Measurements from ENCODE around the gene C1QTNF4. TPM values are rescaled to one million over a fixed set of nuclear protein-coding genes. Genes with fewer than 3 reads are reported as not detected.

Gene C1QTNF4
- total and polyA plus RNA-seq, 2 donors (not counting 1 experiment from before 2014, with no cell fraction given), result 1.6 TPM; not detected in 1

DNA sequence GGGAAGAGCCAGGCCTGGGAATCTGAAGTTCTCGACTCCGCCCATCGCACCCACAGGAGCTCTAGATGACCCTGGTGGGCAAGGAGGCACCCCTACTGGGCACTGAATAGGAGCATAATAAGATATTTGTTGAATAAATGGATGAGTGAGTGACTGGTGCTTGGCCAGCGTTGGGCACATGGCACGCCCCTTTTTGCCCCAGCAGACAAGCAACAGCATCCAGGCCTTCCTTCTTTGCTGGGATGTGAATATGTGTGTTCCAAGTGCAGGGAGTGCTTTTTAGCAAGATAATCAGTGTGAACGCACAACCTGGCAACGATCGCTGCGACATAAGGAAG is 40.8 kb downstream of the C1QTNF4 start:
- ChIA-PET POLR2A (interaction anchor here (0.5 to 0.9 kb wide), 3 partner anchors 11 to 297 kb away, joined by 3 to 4 read pairs (median 3); partner anchors contain the start of gene PTPMT1), CTCF (interaction anchor here (0.6 to 3.3 kb wide), 2 partner anchors 11 to 96 kb away, joined by 7 to 19 read pairs; partner anchors contain the start of gene PTPMT1)
- TF ChIP-seq, protein P1, sequence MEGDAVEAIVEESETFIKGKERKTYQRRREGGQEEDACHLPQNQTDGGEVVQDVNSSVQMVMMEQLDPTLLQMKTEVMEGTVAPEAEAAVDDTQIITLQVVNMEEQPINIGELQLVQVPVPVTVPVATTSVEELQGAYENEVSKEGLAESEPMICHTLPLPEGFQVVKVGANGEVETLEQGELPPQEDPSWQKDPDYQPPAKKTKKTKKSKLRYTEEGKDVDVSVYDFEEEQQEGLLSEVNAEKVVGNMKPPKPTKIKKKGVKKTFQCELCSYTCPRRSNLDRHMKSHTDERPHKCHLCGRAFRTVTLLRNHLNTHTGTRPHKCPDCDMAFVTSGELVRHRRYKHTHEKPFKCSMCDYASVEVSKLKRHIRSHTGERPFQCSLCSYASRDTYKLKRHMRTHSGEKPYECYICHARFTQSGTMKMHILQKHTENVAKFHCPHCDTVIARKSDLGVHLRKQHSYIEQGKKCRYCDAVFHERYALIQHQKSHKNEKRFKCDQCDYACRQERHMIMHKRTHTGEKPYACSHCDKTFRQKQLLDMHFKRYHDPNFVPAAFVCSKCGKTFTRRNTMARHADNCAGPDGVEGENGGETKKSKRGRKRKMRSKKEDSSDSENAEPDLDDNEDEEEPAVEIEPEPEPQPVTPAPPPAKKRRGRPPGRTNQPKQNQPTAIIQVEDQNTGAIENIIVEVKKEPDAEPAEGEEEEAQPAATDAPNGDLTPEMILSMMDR (IDR thresholded peaks at IDR 0.05), result peak; percentile 67
- no peak for TF ChIP-seq EZH2 (IDR thresholded peaks at IDR 0.05; ENCODE audit: borderline replicate concordance, insufficient read depth, low read depth, low read length, poor library complexity, severe bottlenecking)
- 0% methylated on average over 5 of the region's 9 CpGs for WGBS (ENCODE audit: insufficient coverage)
- peak overlapping the region; percentile 39 to 88 for H3K27ac ChIP-seq (ENCODE audit: low read length in 2 of 2)
- Mint-ChIP-seq H3K4me1 (peaks cover 39% of the 10 kb centered on the region), H3K27ac (peak overlapping the region; percentile 88), H3K27me3 (no peaks in the 10 kb centered on the region), H3K9me3 (ENCODE audit: insufficient read depth) (no peaks in the 10 kb centered on the region), H3K4me3 (peak overlapping the region; percentile 99)
- peaks cover 65% of the 10 kb centered on the region for H3K79me2 ChIP-seq (ENCODE audit: control insufficient read depth, insufficient read depth, low read length)
- H3K9ac ChIP-seq (ENCODE audit: low read length), result peak overlapping the region; percentile 94
- intact Hi-C loops (cut with micrococcal nuclease), result loop anchor here (1.0 to 10.0 kb wide), 11 partner anchors 12 to 1619 kb away; partner anchors contain the start of genes CSTPP1, FNBP4, MTCH2 and NDUFS3
- peaks cover 16% of the 10 kb centered on the region for H4K20me1 ChIP-seq (ENCODE audit: control insufficient read depth, insufficient read depth, low read length, poor library complexity, severe bottlenecking)
- no peak for DNase-seq
- H3K4me1 ChIP-seq (ENCODE audit: control insufficient read depth in 2 of 2, insufficient read depth in 2 of 2, low read length in 2 of 2), result peaks cover 30 to 32% of the 10 kb centered on the region in 2 donors
- H3K27me3 ChIP-seq (replicated peaks in 1 of 4; ENCODE audit: control extremely low read depth in 1 of 4, control insufficient read depth in 3 of 4, insufficient read depth in 4 of 4, low read length in 3 of 4), result no peaks in the 10 kb centered on the region
- peak; percentile 12 for ATAC-seq (ENCODE audit: low read depth)
- H3K4me3 ChIP-seq (ENCODE audit: control extremely low read depth in 1 of 5, extremely low read depth in 1 of 5, insufficient read depth in 1 of 5, low read depth in 2 of 5, low read length in 4 of 5), result peak overlapping the region; percentile 11 to 94 (median 81)
- H3K4me2 ChIP-seq (replicated peaks; ENCODE audit: low read depth, low read length, poor library complexity, severe bottlenecking), result peak overlapping the region; percentile 90
- peak overlapping the region; percentile 93 for H2AFZ ChIP-seq (ENCODE audit: insufficient read depth, low read depth, low read length, poor library complexity, severe bottlenecking)
- H3K9me3 ChIP-seq (ENCODE audit: control extremely low read depth in 1 of 3, control insufficient read depth in 2 of 3, insufficient read depth in 1 of 3, low read length in 2 of 3), result no peaks in the 10 kb centered on the region
- no peaks in the 10 kb centered on the region for H3K36me3 ChIP-seq (replicated peaks in 1 of 2; ENCODE audit: control extremely low read depth in 1 of 2, control insufficient read depth in 1 of 2, extremely low read depth in 1 of 2, insufficient read depth in 2 of 2, low read length in 1 of 2)

Measured in B cell (primary cell).